ENCODE measurements around the gene PYCR2.
"Not testable (repeated sequence)": the region's sequence is repeated elsewhere in the genome, so short reads cannot be mapped to it uniquely, and the experiment has no call there.

The PYCR2 gene

DNA sequence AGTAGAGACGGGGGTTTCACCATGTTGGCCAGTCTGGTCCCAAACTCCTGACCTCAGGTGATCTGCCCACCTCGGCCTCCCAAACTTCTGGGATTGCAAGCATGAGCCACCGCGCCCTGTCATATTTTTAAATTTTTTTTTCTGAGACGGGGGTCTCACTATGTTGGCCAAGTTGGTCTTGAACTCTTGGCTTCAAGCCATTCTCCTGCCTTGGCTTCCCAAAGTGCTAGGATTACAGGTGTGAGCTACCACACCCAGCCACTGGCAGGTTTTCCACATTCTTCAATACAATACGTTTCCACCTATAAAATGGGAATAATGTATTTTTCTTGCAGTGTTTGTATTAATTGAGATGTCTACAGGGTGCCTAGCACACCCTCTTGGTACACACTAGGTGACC lies 31.7 kb downstream of the PYCR2 start:
- no peak overlapping the region for H3K9ac ChIP-seq (ENCODE audit: low read length)

DNA sequence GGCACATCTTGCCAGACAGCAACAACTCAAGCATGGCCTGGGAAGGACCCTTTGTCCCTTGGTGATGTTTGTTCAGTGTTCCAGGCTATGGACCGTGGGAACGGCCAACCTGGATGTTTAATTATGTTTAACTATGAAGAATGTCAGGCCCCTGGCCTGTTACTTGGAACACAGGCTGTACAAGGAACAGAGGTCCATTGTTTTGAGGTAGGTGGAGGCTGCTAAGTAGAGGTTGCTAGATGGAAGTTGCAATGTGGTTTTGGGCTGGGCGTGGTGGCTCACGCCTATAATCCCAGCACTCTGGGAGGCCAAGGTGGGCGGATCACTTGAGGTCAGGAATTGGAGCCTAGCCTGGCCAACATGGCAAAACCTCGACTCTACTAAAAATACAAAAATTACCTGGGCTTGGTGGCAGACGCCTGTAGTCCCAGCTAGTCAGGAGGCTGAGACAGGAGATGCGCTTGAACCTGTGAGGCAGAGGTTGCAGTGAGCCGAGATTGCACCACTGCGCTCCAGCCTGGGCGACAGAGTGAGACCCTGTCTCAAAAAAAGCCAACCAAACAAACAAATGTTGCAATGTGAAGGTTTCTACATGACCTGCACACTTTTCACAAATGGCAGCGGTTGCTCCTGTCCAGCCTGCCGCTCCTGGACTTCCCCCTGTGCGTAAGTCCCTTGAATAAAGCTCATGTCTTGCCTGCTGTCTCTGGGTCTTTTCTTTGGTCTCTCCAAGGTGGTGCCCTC lies 32.6 kb downstream of the PYCR2 start:
- H3K9ac ChIP-seq (ENCODE audit: low read length): no peak overlapping the region
- no peaks in the 10 kb centered on the region for H3K4me1 ChIP-seq (ENCODE audit: control insufficient read depth, insufficient read depth, low read length)
- no peaks in the 10 kb centered on the region for H3K27me3 ChIP-seq (ENCODE audit: control insufficient read depth, insufficient read depth, low read length)
- H3K36me3 ChIP-seq (ENCODE audit: control insufficient read depth, insufficient read depth, low read length): no peaks in the 10 kb centered on the region
- H3K27ac ChIP-seq (ENCODE audit: low read depth, low read length): no peak overlapping the region
- no peak overlapping the region for H3K4me3 ChIP-seq (ENCODE audit: low read length)

More for the DNA sequence above, 31.7 kb downstream of the PYCR2 start:
- Histone ChIP-seq H3K4me3 (ENCODE audit: low read length) (no peak overlapping the region), H3K27ac (ENCODE audit: low read depth, low read length) (no peak overlapping the region), H3K27me3 (ENCODE audit: control insufficient read depth, insufficient read depth, low read length) (no peaks in the 10 kb centered on the region), H3K4me1 (ENCODE audit: control insufficient read depth, insufficient read depth, low read length) (no peaks in the 10 kb centered on the region), H3K36me3 (ENCODE audit: control insufficient read depth, insufficient read depth, low read length) (no peaks in the 10 kb centered on the region)

DNA sequence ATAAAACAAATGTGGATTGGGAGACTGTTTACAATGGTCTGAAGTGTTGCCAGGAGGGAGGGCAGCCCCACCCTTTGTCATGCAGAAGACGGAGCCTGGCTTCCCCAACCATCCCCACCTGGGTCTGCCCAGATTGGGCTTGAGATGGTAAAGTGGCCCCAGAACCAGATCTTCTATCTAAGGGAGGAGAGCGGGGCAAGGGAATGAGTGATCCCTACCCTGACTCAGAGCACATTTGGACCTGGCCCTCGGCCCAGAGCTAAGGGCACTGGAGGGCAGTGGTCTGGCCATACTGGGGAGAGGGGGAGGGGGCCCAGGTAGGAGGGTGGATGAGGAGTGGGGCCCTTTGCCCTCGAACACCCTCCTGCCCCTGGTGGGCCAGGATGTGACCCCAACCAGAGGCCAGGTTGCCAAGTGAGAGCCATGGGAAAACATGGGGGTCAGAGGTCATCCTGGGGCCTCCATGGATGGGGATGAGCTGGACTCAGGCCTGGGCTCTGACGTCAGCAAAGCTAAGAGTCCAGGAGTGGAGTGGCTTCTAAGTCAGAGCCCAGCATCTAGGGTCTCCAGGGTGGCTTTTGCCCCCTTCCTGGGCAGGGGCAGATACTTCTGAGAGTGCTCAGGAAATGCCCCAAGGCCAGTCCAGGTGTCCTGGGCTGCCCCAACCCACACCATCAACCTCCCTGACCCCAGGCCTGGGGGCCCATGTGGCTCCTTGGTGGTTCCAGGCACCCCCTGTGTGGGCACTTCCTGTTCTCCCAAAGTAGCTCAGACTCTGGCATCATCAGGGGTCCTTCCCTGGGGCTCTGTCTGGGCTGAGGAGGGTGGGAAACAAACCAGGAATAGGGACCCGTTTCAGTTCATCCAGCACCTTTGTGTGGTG lies 33.5 kb downstream of the PYCR2 start:
- no peaks in the 10 kb centered on the region for H3K36me3 ChIP-seq (ENCODE audit: control insufficient read depth, insufficient read depth, low read length)
- H3K27me3 ChIP-seq (ENCODE audit: control insufficient read depth, insufficient read depth, low read length): no peaks in the 10 kb centered on the region
- H3K27ac ChIP-seq (ENCODE audit: low read depth, low read length): no peak overlapping the region
- no peaks in the 10 kb centered on the region for H3K4me1 ChIP-seq (ENCODE audit: control insufficient read depth, insufficient read depth, low read length)
- H3K4me3 ChIP-seq (ENCODE audit: low read length): no peak overlapping the region
- no peak overlapping the region for H3K9ac ChIP-seq (ENCODE audit: low read length)

DNA sequence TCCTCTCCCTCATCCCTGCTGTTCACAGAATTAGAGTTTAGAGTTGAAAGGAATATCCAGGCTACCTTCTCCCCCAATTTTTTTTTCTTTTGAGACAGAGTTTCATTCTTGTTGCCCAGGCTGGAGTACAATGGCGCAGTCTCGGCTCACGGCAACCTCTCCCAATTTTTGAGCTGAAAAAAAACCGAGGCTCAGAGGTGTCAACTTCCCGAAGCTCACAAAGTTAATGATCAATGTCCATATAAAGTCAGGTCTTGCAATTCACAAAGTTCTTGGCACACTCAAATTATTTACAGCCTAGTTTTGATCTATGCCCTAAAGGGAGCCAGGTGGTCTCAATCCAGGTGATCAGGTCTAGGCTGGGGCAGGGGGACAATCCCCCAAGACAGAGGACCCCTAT lies 34.3 kb downstream of the PYCR2 start:
- H3K9ac ChIP-seq (ENCODE audit: low read length): no peak overlapping the region
- no peaks in the 10 kb centered on the region for H3K36me3 ChIP-seq (ENCODE audit: control insufficient read depth, insufficient read depth, low read length)
- no peaks in the 10 kb centered on the region for H3K27me3 ChIP-seq (ENCODE audit: control insufficient read depth, insufficient read depth, low read length)
- H3K4me1 ChIP-seq (ENCODE audit: control insufficient read depth, insufficient read depth, low read length): no peaks in the 10 kb centered on the region
- H3K27ac ChIP-seq (ENCODE audit: low read depth, low read length): no peak overlapping the region
- no peak overlapping the region for H3K4me3 ChIP-seq (ENCODE audit: low read length)

DNA sequence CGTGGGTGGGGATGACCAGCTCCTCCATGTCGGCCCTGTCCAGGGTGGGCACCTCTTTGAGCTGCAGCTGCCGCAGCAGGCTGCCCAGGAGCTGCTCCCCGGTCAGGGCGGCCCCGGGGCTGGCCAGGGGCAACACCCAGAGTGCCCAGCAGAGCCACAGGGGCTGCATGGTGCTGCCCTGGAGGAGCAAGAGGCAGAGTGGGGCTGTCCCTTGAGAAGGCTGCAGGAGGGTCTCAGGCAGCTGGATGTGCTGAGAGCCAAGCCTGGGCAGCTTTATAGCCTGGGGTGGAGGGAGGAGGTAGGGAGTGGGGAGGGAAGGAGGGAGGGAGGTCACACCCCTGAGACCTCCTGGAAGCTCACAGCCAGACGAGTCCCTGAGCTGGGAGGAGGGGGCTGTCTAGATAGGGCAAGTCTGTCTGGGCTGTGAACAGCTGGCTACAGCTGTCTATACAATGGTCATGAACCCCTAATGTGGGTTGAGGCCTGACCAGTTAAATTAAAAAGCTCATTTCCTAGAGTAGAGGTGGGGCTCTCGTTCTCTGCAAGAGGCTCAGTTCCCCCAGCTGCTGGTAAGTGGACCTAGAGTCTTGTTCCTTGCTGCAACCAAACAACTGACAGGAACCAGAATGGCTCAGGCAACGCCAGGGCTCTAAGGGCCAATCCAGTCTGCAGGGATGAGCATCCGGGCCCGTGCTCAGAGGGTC lies 35.0 kb downstream of the PYCR2 start, which contains the start of gene LEFTY1:
Gene LEFTY1 (minus strand): TSS at position 249 of the 704 bp plus-strand sequence. CDS start 80 bp downstream, at position 169.
- H3K4me3 ChIP-seq (ENCODE audit: low read length): peak within 1 kb of the TSS; percentile 47
- H3K4me1 ChIP-seq (ENCODE audit: control insufficient read depth, insufficient read depth, low read length): no peaks in the 10 kb centered on the region
- H3K36me3 ChIP-seq (ENCODE audit: control insufficient read depth, insufficient read depth, low read length): no peaks in the 10 kb centered on the region
- H3K27me3 ChIP-seq (ENCODE audit: control insufficient read depth, insufficient read depth, low read length): no peaks in the 10 kb centered on the region
- no peak within 1 kb of the TSS for H3K27ac ChIP-seq (ENCODE audit: low read depth, low read length)
- H3K9ac ChIP-seq (ENCODE audit: low read length): no peak within 1 kb of the TSS

DNA sequence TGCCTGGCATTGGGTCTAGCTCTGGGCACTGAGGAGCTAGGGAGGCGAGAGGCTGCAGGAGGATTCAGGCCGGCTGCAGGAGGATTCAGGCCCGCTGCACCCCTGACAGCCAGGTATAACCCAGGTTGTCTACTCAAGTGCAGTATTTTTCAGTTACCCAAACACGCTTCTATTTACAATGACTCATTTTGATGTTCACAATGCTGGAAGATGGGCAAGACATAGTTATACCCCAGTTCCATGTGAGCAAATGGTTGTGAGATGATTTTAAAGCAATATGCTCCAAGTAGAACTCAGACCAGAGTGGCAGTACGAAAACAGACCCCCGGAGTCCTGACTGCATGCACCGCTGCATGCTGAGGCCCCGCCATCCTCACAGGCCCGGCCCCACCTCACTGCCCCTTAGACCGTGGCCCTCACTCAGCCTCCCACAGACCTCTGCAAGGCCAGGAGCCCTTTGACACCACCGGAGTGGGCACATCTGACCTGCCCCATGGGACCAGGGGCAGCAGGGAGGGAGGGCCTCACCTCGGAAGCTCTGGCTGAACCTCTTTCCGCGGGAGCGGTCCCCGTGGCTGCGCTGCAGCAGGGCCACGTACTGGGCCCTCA lies 35.7 kb downstream of the PYCR2 start:
- no peaks in the 10 kb centered on the region for H3K4me1 ChIP-seq (ENCODE audit: control insufficient read depth, insufficient read depth, low read length)
- H3K27ac ChIP-seq (ENCODE audit: low read depth, low read length): no peak overlapping the region
- H3K36me3 ChIP-seq (ENCODE audit: control insufficient read depth, insufficient read depth, low read length): no peaks in the 10 kb centered on the region
- H3K9ac ChIP-seq (ENCODE audit: low read length): no peak overlapping the region
- no peaks in the 10 kb centered on the region for H3K27me3 ChIP-seq (ENCODE audit: control insufficient read depth, insufficient read depth, low read length)
- H3K4me3 ChIP-seq (ENCODE audit: low read length): peak overlapping the region; percentile 47

DNA sequence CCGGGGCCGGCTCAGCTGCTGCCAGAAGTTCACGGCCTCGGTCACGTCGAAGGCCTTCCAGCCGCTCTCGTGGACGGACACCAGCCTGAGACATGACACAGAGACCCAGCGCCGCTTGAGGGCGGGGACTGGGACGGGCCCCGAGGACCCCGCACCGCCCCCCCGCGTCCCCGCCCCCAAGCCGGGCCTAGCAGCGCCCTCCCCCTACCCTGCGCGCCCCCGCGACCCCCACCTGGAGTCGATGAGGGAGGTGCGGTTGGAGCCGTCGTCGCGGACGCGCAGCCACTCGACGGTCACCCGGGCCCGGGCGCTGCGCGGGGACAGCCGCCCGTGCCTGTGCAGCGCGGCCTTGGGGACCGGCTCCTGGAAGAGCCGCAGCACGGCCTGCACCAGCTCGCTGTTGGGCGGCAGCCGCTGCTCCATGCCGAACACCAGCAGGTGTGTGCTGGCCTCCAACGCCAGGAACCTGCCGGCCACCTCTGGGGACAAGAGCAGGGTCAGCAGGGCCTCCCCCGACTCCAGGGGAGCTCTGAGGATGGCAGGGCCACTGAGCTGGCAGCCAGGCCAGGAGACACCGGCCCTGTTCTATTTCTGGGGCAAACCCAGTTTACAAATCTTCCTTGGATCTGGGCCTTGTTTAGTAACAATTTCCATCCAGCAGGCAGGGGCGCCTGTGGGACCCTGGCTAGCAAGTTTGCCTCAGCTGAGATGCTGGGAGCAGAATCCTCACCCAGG lies 36.3 kb downstream of the PYCR2 start:
- not testable (repeated sequence) for H3K27ac ChIP-seq (ENCODE audit: low read depth, low read length); H3K4me1 ChIP-seq (ENCODE audit: control insufficient read depth, insufficient read depth, low read length); H3K9ac ChIP-seq (ENCODE audit: low read length); H3K36me3 ChIP-seq (ENCODE audit: control insufficient read depth, insufficient read depth, low read length); H3K27me3 ChIP-seq (ENCODE audit: control insufficient read depth, insufficient read depth, low read length)
- H3K4me3 ChIP-seq (ENCODE audit: low read length): peak overlapping the region; percentile 47

DNA sequence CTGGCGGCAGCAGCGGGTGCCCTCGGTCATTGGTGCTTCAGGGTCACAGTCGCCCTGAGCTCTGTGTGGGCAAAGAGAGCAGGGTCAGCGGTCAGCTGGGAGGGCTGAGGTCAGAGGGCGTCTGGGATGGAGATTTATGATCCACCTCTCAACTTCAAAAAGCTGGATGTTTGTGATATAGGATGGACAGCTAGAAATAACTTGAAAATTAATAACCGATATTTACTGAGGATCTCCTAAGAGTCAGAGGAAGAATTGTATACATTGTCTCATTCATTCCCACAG lies 37.1 kb downstream of the PYCR2 start:
- no peaks in the 10 kb centered on the region for H3K27me3 ChIP-seq (ENCODE audit: control insufficient read depth, insufficient read depth, low read length)
- no peak overlapping the region for H3K4me3 ChIP-seq (ENCODE audit: low read length)
- no peaks in the 10 kb centered on the region for H3K36me3 ChIP-seq (ENCODE audit: control insufficient read depth, insufficient read depth, low read length)
- no peak overlapping the region for H3K9ac ChIP-seq (ENCODE audit: low read length)
- no peak overlapping the region for H3K27ac ChIP-seq (ENCODE audit: low read depth, low read length)
- no peaks in the 10 kb centered on the region for H3K4me1 ChIP-seq (ENCODE audit: control insufficient read depth, insufficient read depth, low read length)

DNA sequence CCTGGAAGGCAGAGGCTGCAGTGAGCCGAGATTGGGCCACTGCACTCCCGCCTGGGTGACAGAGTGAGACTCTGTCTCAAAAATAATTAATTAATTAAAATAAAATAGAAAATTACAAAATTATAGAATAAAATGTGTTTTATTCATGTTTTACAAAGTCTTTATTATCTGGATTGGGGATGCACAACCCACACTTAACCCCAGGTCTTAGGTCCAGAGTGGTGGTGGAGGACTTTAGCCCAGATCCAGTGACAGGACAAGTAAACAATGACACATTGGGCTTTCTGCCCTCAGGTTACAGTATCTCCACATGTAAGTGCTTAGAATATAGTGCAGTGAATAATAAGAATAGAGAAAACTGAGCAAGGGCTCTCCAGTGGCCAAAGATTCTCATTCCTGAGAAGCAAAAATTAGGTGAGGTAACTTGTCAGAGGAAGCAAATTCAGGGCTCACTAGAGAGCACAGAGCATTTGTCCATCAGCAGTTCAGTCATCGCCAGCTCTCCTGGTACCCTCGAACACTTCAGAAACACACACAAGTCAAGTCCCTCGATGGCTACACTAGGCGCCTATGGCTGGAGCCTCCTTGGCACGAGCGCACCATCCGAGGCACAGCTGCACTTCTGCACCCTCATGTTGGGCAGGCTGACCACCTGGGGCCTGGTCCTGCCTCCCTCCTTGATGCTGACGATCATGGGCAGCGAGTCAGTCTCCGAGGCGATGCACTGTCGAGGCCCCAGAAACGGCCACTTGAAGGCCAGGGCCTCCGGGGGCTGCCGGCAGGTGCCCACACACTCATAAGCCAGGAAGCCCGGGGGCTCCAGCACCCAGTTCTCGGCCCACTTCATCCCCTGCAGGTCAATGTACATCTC lies 37.7 kb downstream of the PYCR2 start:
- H3K27me3 ChIP-seq (ENCODE audit: control insufficient read depth, insufficient read depth, low read length): no peaks in the 10 kb centered on the region
- no peak overlapping the region for H3K27ac ChIP-seq (ENCODE audit: low read depth, low read length)
- peak overlapping the region; percentile 25 for H3K4me3 ChIP-seq (ENCODE audit: low read length)
- no peak overlapping the region for H3K9ac ChIP-seq (ENCODE audit: low read length)
- H3K36me3 ChIP-seq (ENCODE audit: control insufficient read depth, insufficient read depth, low read length): no peaks in the 10 kb centered on the region
- H3K4me1 ChIP-seq (ENCODE audit: control insufficient read depth, insufficient read depth, low read length): no peaks in the 10 kb centered on the region

DNA sequence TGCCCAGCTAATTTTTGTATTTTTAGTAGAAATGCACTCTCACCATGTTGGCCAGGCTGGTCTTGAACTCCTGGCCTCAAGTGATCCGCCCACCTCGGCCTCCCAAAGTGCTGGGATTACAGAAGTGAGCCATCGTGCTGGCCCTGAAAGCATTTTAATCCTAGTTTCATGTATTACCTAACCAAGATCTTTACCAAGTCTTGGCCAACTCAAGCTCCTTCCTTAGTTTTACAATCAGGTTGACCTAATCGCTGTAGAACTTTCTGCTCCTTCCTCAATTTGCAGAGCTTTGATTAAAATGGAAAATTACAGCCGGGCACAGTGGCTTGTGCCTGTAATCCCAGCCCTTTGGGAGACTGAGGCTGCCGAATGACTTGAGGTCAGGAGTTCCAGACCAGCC lies 38.7 kb downstream of the PYCR2 start:
- H3K27ac ChIP-seq (ENCODE audit: low read depth, low read length): no peak overlapping the region
- H3K9ac ChIP-seq (ENCODE audit: low read length): no peak overlapping the region
- H3K4me3 ChIP-seq (ENCODE audit: low read length): no peak overlapping the region
- H3K27me3 ChIP-seq (ENCODE audit: control insufficient read depth, insufficient read depth, low read length): no peaks in the 10 kb centered on the region
- no peaks in the 10 kb centered on the region for H3K36me3 ChIP-seq (ENCODE audit: control insufficient read depth, insufficient read depth, low read length)
- H3K4me1 ChIP-seq (ENCODE audit: control insufficient read depth, insufficient read depth, low read length): peaks cover 9% of the 10 kb centered on the region

DNA sequence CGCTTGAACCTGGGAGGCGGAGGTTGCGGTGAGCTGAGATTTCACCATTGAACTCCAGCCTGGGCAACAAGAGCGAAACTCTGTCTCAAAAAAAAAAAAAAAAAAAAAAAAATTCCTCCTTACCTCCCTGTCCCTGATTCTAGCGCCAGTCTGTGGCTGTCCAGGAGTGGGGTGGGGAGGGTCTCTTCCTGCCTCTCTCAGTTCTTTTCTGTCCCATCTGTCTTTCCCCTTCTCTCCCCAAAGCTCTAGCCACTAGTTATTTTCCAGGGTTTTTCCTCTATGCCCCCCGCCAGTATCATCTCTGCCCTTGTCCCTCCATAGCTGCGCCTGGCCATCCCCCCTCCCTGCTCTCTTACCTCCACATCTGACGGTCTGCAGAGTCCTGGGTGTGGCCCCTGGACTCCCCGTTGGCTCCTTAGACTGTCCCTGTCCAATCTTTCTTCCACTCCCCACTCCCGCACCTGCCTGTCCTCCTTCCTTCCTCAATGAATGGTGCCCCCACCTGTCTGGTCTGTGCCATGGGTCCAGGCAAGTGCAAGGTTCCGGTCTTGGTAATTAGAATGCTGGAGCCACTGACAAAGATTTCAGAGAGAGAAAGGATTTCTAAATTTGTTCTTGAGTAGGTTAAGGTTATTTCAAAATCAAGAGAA lies 40.3 kb downstream of the PYCR2 start:
- Histone ChIP-seq H3K27ac (ENCODE audit: low read depth, low read length) (no peak overlapping the region), H3K36me3 (ENCODE audit: control insufficient read depth, insufficient read depth, low read length) (no peaks in the 10 kb centered on the region), H3K27me3 (ENCODE audit: control insufficient read depth, insufficient read depth, low read length) (no peaks in the 10 kb centered on the region), H3K4me3 (ENCODE audit: low read length) (no peak overlapping the region), H3K9ac (ENCODE audit: low read length) (no peak overlapping the region), H3K4me1 (ENCODE audit: control insufficient read depth, insufficient read depth, low read length) (peaks cover 12% of the 10 kb centered on the region)

Measured in rectal smooth muscle tissue (tissue), 1 donor.